ENCODE data around the gene ZBTB46. TPM values are rescaled to one million over a fixed set of nuclear protein-coding genes. Genes with fewer than 3 reads are reported as not detected.

The ZBTB46 gene
- total RNA-seq, 1 donor from 2014 or later: 1.1 TPM

DNA sequence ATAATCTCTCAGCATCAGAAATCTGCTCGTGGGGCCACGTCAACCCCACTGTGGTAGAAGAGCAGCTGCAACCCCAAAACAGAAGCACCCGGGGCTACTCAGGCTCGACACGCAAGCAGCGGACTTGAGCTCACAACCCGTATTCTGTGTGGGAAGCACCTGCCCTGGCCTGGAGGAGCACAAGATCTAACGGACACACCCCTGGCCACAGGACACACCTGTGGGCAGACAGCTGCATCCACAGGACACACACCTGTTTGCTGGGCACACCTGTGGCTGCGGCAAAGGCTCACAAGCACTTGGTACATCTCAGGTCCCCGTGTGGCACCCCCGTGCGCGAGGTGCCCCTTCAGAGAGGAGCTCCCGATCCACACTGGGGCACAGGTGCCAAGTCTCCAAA is 36.5 kb downstream of the ZBTB46 start:
- Mint-ChIP-seq H3K4me1 (ENCODE audit: low read depth) (no peaks in the 10 kb centered on the region), H3K9me3 (no peaks in the 10 kb centered on the region), H3K27me3 (ENCODE audit: insufficient read depth) (peaks cover 6% of the 10 kb centered on the region), H3K27ac (no peak overlapping the region), H3K4me3 (no peak overlapping the region), H3K36me3 (ENCODE audit: low read depth) (no peaks in the 10 kb centered on the region)
- intact Hi-C loops (cut with micrococcal nuclease): no loop called here
- DNase-seq (ENCODE audit: low spot score): no peak

DNA sequence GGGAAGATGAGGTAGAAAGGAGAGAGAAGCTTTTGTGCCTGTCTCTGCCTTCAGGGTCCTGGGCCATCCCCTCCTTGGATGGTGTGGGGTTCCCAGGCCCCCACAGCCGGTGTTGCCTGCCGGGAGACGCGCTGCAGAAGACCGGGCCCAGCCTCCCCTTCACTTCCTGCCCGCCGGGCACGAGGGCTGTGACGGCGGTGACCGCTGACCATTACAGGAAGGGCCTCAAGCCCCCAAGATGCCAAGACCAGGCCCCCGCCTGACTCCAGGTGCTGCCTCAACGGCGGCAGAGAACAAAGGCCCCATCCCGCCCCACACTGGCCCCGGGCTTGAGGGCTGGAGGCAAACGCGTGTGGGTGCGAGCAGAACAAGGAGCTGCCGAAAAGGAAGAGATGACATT is 38.2 kb downstream of the ZBTB46 start:
- peaks cover 8% of the 10 kb centered on the region for H3K27me3 Mint-ChIP-seq (ENCODE audit: insufficient read depth)
- no peaks in the 10 kb centered on the region for H3K4me1 Mint-ChIP-seq (ENCODE audit: low read depth)
- no peaks in the 10 kb centered on the region for H3K36me3 Mint-ChIP-seq (ENCODE audit: low read depth)
- DNase-seq (ENCODE audit: low spot score): no peak
- intact Hi-C loops (cut with micrococcal nuclease): no loop called here
- H3K9me3 Mint-ChIP-seq: no peaks in the 10 kb centered on the region
- no peak overlapping the region for H3K27ac Mint-ChIP-seq
- H3K4me3 Mint-ChIP-seq: no peak overlapping the region

DNA sequence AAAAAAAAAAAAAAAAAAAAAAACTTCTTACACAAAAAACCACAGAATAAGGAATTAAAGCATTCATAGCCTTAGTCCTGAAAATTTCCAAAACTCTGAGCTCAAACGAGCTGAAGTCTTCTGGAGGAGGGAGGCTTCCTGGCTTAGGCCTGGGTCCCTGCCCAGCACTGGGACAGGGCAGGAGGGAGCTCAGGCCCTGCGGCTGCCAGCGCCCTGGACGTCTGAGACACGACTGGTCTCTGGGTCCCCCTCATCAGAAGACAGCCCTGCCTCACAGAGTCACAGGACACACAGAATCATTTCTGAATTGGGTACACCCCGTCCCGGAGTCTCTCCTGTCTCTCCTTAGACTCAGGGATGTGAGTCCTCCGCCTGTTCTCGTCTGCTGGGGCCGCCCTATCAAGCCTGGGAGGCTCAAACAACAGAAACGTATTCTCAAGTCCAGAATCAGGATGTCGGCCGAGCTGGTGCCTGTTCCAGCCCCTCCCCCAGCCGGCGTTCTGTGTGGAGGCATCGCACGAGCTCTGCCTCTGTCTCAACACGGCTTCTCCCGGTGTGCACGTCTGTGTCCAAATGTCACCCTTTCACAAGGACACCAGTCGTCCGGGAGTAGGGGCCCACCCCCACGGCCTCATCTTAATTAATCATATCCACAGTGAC is 39.4 kb downstream of the ZBTB46 start:
- no peak for DNase-seq (ENCODE audit: low spot score)

DNA sequence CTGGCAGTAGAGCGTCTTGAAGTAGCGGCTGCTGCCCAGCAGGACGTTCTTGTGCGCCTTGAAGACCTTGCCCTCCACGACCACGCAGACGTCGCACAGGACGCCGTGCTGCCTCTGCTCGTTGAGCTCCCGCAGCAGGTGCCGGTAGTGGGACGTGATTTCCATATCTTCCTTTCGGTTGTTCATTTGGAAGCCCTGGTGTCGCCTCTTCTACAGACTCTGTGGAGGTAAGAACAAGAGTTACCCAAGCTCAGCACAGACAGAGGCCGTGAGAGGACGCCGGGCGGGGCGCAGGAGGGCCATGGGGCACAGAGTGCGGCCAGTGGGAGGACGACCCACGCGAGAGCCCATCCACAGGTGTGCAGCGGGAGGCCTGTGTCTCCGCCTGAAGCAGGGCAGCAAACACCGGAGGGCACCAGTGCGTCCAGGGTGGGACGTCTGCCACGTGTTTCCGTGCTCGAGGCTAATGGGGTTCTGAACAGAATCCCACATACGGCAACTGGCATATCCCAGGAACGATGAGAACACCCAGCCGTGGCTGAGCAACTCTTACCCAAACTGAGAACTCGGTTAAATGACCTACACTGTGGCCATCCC is 40.4 kb downstream of the ZBTB46 start:
- Mint-ChIP-seq H3K27ac (no peak overlapping the region), H3K27me3 (ENCODE audit: insufficient read depth) (peaks cover 7% of the 10 kb centered on the region), H3K9me3 (no peaks in the 10 kb centered on the region), H3K4me3 (no peak overlapping the region), H3K4me1 (ENCODE audit: low read depth) (no peaks in the 10 kb centered on the region), H3K36me3 (ENCODE audit: low read depth) (no peaks in the 10 kb centered on the region)
- intact Hi-C loops (cut with micrococcal nuclease): no loop called here
- no peak for DNase-seq (ENCODE audit: low spot score)

More for the DNA sequence above, 39.4 kb downstream of the ZBTB46 start:
- Mint-ChIP-seq H3K36me3 (ENCODE audit: low read depth) (no peaks in the 10 kb centered on the region), H3K4me1 (ENCODE audit: low read depth) (no peaks in the 10 kb centered on the region), H3K4me3 (no peak overlapping the region), H3K27ac (no peak overlapping the region), H3K9me3 (no peaks in the 10 kb centered on the region), H3K27me3 (ENCODE audit: insufficient read depth) (peaks cover 10% of the 10 kb centered on the region)
- intact Hi-C loops (cut with micrococcal nuclease): no loop called here

DNA sequence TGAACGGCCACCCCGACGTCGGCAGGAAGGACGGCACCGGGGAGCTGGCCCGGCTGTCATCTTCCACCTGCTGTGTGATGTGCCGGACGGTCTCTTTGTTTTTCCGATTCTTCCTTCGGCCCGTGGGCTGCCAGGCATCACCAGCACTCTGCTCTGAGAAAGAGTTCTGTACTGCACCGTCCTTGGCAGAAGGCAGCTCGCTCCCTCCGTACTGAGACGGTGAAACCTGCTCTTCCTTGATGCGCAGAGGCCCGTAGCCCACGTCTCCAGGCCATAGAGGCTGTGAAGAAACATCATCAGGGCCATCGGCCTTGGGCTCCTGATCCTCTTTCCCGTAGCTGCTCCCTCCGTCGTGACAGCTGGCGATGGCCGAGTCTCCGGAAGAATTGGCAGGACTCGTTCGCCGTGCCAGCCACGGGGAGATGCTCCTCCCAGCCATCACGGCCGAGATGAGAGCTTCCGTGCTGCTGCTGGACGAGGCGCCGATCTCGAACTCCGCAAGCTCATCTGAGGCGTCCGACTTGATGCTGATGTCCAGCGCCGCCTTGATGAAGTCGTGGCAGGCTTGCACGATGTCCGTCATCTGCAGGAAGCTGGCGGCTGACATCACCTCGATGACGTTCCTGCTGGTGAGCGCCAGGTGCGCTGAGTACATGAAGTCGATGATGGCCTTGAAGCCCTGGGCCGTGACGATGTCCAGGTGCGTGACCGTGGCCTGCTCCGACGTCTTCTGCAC is 41.1 kb downstream of the ZBTB46 start:
- no peak overlapping the region for H3K27ac Mint-ChIP-seq
- intact Hi-C loops (cut with micrococcal nuclease): loop anchor here (5.0 kb wide), 2 partner anchors 182 to 267 kb away; no protein-coding TSS in a partner anchor
- no peaks in the 10 kb centered on the region for H3K9me3 Mint-ChIP-seq
- no peak for DNase-seq (ENCODE audit: low spot score)
- H3K4me1 Mint-ChIP-seq (ENCODE audit: low read depth): no peaks in the 10 kb centered on the region
- peaks cover 7% of the 10 kb centered on the region for H3K27me3 Mint-ChIP-seq (ENCODE audit: insufficient read depth)
- H3K36me3 Mint-ChIP-seq (ENCODE audit: low read depth): no peaks in the 10 kb centered on the region
- H3K4me3 Mint-ChIP-seq: no peak overlapping the region

DNA sequence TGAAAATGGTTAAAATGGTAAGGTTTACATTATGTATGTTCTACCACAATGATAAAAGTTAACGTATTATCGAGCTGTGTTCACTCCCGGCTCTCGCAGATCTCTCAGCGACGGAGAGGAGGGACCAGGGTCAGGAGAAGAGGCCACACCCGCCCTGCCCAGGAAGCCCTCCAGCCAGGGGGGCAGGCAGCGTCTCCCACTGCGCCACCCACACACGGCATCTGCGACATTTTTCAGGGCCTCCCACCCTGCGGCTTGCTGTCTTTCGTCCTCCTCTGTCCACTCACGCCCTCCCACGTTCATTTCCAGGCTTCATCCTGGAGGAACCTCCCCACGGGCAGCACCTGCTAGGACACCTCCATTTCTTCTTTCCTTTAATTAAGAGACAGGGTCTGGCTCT is 43.3 kb downstream of the ZBTB46 start:
- peaks cover under 1% of the 10 kb centered on the region for H3K4me1 Mint-ChIP-seq (ENCODE audit: low read depth)
- H3K9me3 Mint-ChIP-seq: no peaks in the 10 kb centered on the region
- intact Hi-C loops (cut with micrococcal nuclease): loop anchor here (5.0 kb wide), 2 partner anchors 185 to 270 kb away; no protein-coding TSS in a partner anchor
- DNase-seq (ENCODE audit: low spot score): no peak
- H3K27me3 Mint-ChIP-seq (ENCODE audit: insufficient read depth): peaks cover 5% of the 10 kb centered on the region
- H3K36me3 Mint-ChIP-seq (ENCODE audit: low read depth): no peaks in the 10 kb centered on the region
- no peak overlapping the region for H3K27ac Mint-ChIP-seq
- H3K4me3 Mint-ChIP-seq: no peak overlapping the region

DNA sequence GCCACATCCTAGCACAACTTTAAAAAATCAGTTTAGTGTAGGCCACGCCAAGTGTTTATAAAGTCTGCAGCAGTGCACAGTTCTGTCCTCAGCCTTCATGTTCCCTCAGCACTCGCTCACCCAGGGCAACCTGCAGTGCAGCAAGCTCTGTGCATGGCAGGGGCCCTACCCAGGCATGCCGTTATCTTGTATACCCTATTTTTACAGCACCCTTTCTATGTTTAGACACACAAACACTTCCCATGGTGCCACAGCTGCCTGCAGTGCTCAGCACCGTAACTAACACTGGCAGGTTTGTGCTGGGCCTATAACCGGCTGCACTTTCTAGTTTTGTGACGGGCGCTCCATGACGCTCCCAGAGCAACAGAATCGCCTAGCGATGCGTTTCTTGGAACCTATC is 43.8 kb downstream of the ZBTB46 start:
- H3K27ac Mint-ChIP-seq: no peak overlapping the region

DNA sequence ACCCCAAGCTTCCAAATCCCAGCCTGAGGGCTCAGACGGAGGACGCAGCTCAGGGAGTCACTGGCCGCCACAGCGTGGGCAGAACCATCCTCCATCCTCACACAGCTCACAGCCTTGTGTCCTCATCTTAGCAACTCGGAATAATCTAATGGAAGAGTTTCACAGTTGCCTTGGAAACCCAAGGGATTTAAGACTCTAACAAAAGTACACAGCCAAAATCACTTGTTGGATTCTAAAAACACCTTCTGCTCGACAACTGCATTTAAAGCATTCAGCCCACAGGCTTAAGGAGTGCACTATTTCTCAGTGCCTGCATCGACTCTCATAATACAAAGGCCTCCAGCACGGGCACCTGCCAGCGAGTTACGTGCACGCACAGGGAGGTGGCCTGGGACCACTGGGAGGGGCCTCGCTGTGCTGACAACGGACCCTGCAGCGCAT is 45.4 kb downstream of the ZBTB46 start:
- Mint-ChIP-seq H3K9me3 (no peaks in the 10 kb centered on the region), H3K27ac (no peak overlapping the region), H3K36me3 (ENCODE audit: low read depth) (no peaks in the 10 kb centered on the region), H3K27me3 (ENCODE audit: insufficient read depth) (peaks cover 8% of the 10 kb centered on the region), H3K4me3 (no peak overlapping the region), H3K4me1 (ENCODE audit: low read depth) (peaks cover 7% of the 10 kb centered on the region)
- DNase-seq (ENCODE audit: low spot score): no peak
- intact Hi-C loops (cut with micrococcal nuclease): loop anchor here (1.0 to 5.0 kb wide), 3 partner anchors 79 to 272 kb away; no protein-coding TSS in a partner anchor

More for the DNA sequence above, 43.8 kb downstream of the ZBTB46 start:
- DNase-seq (ENCODE audit: low spot score): no peak
- Mint-ChIP-seq H3K27me3 (ENCODE audit: insufficient read depth) (peaks cover 5% of the 10 kb centered on the region), H3K4me1 (ENCODE audit: low read depth) (peaks cover 5% of the 10 kb centered on the region), H3K36me3 (ENCODE audit: low read depth) (no peaks in the 10 kb centered on the region), H3K4me3 (no peak overlapping the region), H3K9me3 (no peaks in the 10 kb centered on the region)
- intact Hi-C loops (cut with micrococcal nuclease): loop anchor here (5.0 kb wide), 2 partner anchors 185 to 270 kb away; no protein-coding TSS in a partner anchor

DNA sequence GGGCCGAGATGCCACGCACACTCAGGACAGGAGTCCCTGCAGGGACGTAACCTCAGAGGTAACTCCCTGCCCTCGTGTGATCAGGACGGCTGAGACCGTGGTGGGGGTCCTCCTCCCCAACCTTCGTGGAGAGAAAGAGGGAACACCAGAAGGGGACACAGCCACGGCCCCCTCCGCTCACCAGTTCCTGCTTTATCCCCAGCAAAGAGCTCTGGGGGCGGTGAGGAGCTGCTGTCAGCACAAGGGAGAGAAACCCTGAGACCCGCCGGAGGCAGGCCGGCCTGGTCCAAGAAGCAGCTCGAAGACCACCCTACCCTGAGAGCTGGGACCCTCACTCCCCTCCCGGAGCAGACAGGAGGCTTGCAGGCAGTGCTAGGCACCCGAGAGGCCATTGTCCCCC is 47.1 kb downstream of the ZBTB46 start:
- no peak for DNase-seq (ENCODE audit: low spot score)
- H3K27ac Mint-ChIP-seq: no peak overlapping the region
- H3K36me3 Mint-ChIP-seq (ENCODE audit: low read depth): no peaks in the 10 kb centered on the region
- H3K4me3 Mint-ChIP-seq: no peak overlapping the region
- H3K27me3 Mint-ChIP-seq (ENCODE audit: insufficient read depth): peaks cover 8% of the 10 kb centered on the region
- intact Hi-C loops (cut with micrococcal nuclease): no loop called here
- peaks cover 7% of the 10 kb centered on the region for H3K4me1 Mint-ChIP-seq (ENCODE audit: low read depth)
- H3K9me3 Mint-ChIP-seq: no peaks in the 10 kb centered on the region

DNA sequence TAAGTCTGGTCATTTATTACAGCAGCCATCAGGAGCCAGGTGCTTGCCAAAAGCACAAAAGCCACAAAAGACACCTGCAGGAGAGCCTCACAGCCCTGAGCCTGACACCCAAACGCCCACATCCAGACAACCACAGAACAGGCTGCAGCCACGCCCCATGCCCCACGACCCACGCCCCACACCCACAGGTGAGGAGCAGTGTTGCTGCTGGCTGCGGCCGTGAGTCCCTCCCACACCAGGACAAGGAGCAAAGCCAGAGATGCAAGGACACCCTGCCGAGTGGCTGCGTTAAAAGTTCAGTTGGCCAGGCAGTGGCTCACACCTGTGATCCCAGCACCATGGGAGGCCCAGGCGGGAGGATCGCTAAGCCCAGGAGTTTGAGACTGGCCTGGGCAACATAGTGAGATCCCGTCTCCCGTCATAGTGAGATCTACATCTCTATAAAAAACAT is 48.5 kb downstream of the ZBTB46 start:
- intact Hi-C loops (cut with micrococcal nuclease): no loop called here
- Mint-ChIP-seq H3K4me1 (ENCODE audit: low read depth) (peaks cover 7% of the 10 kb centered on the region), H3K9me3 (no peaks in the 10 kb centered on the region), H3K27me3 (ENCODE audit: insufficient read depth) (peaks cover 4% of the 10 kb centered on the region), H3K36me3 (ENCODE audit: low read depth) (no peaks in the 10 kb centered on the region), H3K27ac (no peak overlapping the region), H3K4me3 (peak overlapping the region; percentile 22)
- no peak for DNase-seq (ENCODE audit: low spot score)

DNA sequence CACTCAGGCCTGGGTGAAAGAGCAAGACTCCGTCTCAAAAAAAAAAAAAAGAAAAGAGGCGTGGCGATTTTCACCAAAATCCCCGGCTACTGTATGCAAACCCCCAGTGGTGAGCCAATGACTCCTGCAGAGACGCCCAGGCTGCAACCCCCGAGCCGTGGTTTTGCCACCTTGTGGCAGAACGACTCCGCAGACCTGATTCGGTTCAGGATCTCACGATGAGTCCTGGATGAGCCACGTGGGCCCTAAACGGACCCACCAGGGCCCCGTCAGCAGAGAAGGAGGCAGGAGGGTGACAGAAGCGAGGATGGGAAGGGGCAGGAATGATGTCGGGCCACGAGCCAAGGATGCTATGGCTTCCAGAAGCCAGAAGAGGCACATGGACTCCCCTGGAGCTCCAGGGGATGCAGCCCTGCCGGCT is 49.0 kb downstream of the ZBTB46 start:
- intact Hi-C loops (cut with micrococcal nuclease): no loop called here
- H3K9me3 Mint-ChIP-seq: no peaks in the 10 kb centered on the region
- H3K27me3 Mint-ChIP-seq (ENCODE audit: insufficient read depth): peaks cover 3% of the 10 kb centered on the region
- H3K4me3 Mint-ChIP-seq: no peak overlapping the region
- DNase-seq (ENCODE audit: low spot score): no peak
- H3K4me1 Mint-ChIP-seq (ENCODE audit: low read depth): peaks cover 7% of the 10 kb centered on the region
- H3K36me3 Mint-ChIP-seq (ENCODE audit: low read depth): no peaks in the 10 kb centered on the region
- no peak overlapping the region for H3K27ac Mint-ChIP-seq

DNA sequence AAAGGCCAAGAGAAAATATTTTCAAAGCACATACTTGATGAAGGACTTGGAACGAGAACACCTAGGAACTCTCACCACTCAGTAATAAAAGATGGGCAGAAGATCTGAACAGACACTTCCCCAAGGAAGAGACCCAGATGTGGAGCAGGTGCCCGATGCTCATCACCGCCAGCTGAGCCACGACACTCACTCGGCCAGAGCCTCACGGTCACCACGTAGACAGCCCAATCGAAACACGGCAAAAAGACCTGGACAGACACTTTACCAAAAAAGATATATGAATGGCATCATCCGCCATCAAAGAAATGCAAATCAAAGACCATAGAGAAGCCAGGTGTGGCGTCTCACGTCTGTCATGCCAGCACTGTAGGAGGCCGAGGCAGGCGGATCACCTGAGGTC is 49.9 kb downstream of the ZBTB46 start:
- no peak overlapping the region for H3K4me3 Mint-ChIP-seq
- H3K36me3 Mint-ChIP-seq (ENCODE audit: low read depth): no peaks in the 10 kb centered on the region
- DNase-seq (ENCODE audit: low spot score): no peak
- no peak overlapping the region for H3K27ac Mint-ChIP-seq
- intact Hi-C loops (cut with micrococcal nuclease): no loop called here
- no peaks in the 10 kb centered on the region for H3K9me3 Mint-ChIP-seq
- peaks cover 3% of the 10 kb centered on the region for H3K27me3 Mint-ChIP-seq (ENCODE audit: insufficient read depth)
- H3K4me1 Mint-ChIP-seq (ENCODE audit: low read depth): peaks cover 7% of the 10 kb centered on the region

DNA sequence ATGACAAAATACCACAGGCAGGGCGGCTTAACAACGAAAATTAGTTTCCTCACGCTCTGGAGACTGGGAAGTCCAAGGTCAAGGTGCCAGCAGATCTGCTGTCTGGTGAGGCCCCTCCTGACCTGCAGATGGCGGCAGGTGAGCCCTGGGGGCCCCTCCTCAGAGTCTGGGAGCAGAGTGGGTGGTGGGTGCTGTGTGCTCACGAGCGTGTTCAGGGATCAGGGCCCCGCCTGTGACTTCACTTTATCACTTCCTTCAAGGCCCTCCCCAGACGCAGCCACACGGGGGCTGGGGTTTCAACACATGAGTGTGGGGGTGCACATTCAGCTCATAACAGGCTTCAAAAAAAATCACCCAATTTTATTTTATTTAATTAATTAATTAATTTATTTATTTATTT is 52.2 kb downstream of the ZBTB46 start:
- H3K9me3 Mint-ChIP-seq: no peaks in the 10 kb centered on the region
- no peak for DNase-seq (ENCODE audit: low spot score)
- peaks cover 3% of the 10 kb centered on the region for H3K27me3 Mint-ChIP-seq (ENCODE audit: insufficient read depth)
- no peak overlapping the region for H3K4me3 Mint-ChIP-seq
- no peaks in the 10 kb centered on the region for H3K36me3 Mint-ChIP-seq (ENCODE audit: low read depth)
- no peak overlapping the region for H3K27ac Mint-ChIP-seq
- intact Hi-C loops (cut with micrococcal nuclease): no loop called here
- peaks cover 7% of the 10 kb centered on the region for H3K4me1 Mint-ChIP-seq (ENCODE audit: low read depth)

All from activated T-helper 1 cell treated with anti-CD3 and anti-CD28 coated beads, Interleukin-12 subunit alpha, Interleukin-12 subunit beta, Interleukin-2, Interleukin-4 antibody, amounts not matched to agents 30 ng/mL and 10 ng/mL and 1 ng/mL, durations not matched to agents 14 hours and 24 hours and 36 hours (primary cell).